ENCODE results near the gene ATG16L1. TPM values are rescaled to one million over a fixed set of nuclear protein-coding genes. Genes with fewer than 3 reads are reported as not detected.

Gene ATG16L1
- total RNA-seq, 4 donors from 2014 or later, result 24.7 to 40.3 (median 30.2) TPM

DNA sequence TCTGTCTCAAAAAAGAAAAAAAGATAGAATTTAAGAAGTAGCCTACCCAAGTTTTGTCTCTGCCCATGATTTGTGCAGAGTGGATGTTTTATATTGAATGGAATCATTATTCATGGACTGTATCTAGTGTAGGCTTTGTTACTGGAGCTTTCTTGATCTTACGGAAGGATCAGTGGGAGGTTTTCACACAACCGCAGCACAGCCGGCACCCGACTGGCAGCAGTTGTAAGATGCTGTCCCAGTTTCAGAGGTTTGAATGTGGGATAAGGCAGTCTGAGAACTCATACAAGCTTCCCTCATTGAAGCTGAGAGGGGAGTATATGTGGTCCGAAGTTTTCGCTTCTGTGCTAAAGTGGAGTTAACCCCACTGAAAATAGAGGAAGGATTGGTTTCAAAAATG, 36.4 kb downstream of the ATG16L1 start:
- Histone ChIP-seq H3K4me1 (peaks cover 0 to 18% (median 5%) of the 10 kb centered on the region in 4 donors), H3K4me3 (no peak overlapping the region), H3K27me3 (no peaks in the 10 kb centered on the region), H3K36me3 (peaks cover 61 to 99% (median 87%) of the 10 kb centered on the region in 4 donors), H3K9me3 (no peaks in the 10 kb centered on the region), H3K27ac (replicated peaks in 1 of 4) (no peak overlapping the region)
- intact Hi-C loops (cut with DNase I), result no loop called here
- TF ChIP-seq, protein P1, sequence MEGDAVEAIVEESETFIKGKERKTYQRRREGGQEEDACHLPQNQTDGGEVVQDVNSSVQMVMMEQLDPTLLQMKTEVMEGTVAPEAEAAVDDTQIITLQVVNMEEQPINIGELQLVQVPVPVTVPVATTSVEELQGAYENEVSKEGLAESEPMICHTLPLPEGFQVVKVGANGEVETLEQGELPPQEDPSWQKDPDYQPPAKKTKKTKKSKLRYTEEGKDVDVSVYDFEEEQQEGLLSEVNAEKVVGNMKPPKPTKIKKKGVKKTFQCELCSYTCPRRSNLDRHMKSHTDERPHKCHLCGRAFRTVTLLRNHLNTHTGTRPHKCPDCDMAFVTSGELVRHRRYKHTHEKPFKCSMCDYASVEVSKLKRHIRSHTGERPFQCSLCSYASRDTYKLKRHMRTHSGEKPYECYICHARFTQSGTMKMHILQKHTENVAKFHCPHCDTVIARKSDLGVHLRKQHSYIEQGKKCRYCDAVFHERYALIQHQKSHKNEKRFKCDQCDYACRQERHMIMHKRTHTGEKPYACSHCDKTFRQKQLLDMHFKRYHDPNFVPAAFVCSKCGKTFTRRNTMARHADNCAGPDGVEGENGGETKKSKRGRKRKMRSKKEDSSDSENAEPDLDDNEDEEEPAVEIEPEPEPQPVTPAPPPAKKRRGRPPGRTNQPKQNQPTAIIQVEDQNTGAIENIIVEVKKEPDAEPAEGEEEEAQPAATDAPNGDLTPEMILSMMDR (IDR thresholded peaks at IDR 0.05), result no peak
- TF ChIP-seq EP300 (IDR thresholded peaks at IDR 0.05) (no peak), POLR2A (IDR thresholded peaks at IDR 0.05; ENCODE audit: low read depth) (no peak), POLR2AphosphoS5 (IDR thresholded peaks at IDR 0.05) (no peak)
- no peak for DNase-seq (ENCODE audit: extremely low spot score)
- WGBS, result 99% methylated on average over 6 of the region's 6 CpGs

DNA sequence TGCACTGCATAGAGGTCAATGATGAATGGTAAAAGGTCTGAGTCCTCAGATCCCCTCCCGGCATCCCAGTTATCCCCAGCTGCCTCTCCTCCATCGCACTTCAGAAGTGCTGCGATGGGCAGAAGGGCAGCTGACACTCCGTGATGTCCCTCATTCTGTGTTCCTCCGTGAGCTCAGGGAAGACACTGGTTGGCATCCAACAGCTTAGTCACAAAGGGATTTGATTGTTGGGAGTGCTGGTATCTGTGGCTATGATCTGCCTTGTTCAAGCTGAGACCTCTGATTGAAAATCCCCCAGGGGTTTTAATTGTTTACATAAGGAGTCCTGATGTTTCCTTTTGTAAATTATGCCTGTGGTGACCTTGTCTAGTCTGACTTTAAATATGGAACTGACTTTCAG, 37.2 kb downstream of the ATG16L1 start:
- TF ChIP-seq POLR2AphosphoS5 (IDR thresholded peaks at IDR 0.05) (no peak), POLR2A (IDR thresholded peaks at IDR 0.05; ENCODE audit: low read depth) (no peak), EP300 (IDR thresholded peaks at IDR 0.05) (no peak)
- TF ChIP-seq, protein P1 (IDR thresholded peaks at IDR 0.05), result no peak
- no peak for DNase-seq (ENCODE audit: extremely low spot score)

DNA sequence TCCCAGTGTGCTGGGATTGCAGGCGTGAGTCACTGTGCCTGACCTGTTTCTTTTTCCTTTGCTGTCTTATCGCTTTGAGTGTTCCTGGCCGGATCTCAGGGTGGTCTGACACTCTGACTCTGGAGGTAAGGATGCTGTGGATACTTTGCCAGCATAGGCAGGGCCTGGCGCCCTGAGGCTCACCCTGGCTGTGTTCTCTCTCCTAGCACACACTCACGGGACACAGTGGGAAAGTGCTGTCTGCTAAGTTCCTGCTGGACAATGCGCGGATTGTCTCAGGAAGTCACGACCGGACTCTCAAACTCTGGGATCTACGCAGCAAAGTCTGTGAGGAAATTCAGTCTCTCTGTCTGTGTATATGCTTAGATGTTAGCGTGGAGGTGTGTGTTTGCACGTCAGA, 38.2 kb downstream of the ATG16L1 start:
- Histone ChIP-seq H3K9me3 (no peaks in the 10 kb centered on the region), H3K36me3 (peaks cover 71 to 99% (median 90%) of the 10 kb centered on the region in 4 donors), H3K4me3 (no peak overlapping the region), H3K4me1 (peaks cover 0 to 18% (median 5%) of the 10 kb centered on the region in 4 donors), H3K27me3 (no peaks in the 10 kb centered on the region), H3K27ac (replicated peaks in 1 of 4) (no peak overlapping the region)
- intact Hi-C loops (cut with DNase I), result no loop called here
- TF ChIP-seq, protein P1 (IDR thresholded peaks at IDR 0.05), result no peak
- TF ChIP-seq POLR2AphosphoS5 (IDR thresholded peaks at IDR 0.05), result no peak
- no peak for TF ChIP-seq EP300 (IDR thresholded peaks at IDR 0.05)
- no peak for TF ChIP-seq POLR2A (IDR thresholded peaks at IDR 0.05; ENCODE audit: low read depth)
- DNase-seq (ENCODE audit: extremely low spot score), result no peak
- 80% methylated on average over 12 of the region's 12 CpGs for WGBS

More for the DNA sequence above, 37.2 kb downstream of the ATG16L1 start:
- Histone ChIP-seq H3K27me3 (no peaks in the 10 kb centered on the region), H3K9me3 (no peaks in the 10 kb centered on the region), H3K4me3 (no peak overlapping the region), H3K36me3 (peaks cover 61 to 99% (median 89%) of the 10 kb centered on the region in 4 donors), H3K27ac (replicated peaks in 1 of 4) (no peak overlapping the region), H3K4me1 (peaks cover 0 to 18% (median 5%) of the 10 kb centered on the region in 4 donors)
- 82% methylated on average over 5 of the region's 5 CpGs for WGBS
- intact Hi-C loops (cut with DNase I), result no loop called here

DNA sequence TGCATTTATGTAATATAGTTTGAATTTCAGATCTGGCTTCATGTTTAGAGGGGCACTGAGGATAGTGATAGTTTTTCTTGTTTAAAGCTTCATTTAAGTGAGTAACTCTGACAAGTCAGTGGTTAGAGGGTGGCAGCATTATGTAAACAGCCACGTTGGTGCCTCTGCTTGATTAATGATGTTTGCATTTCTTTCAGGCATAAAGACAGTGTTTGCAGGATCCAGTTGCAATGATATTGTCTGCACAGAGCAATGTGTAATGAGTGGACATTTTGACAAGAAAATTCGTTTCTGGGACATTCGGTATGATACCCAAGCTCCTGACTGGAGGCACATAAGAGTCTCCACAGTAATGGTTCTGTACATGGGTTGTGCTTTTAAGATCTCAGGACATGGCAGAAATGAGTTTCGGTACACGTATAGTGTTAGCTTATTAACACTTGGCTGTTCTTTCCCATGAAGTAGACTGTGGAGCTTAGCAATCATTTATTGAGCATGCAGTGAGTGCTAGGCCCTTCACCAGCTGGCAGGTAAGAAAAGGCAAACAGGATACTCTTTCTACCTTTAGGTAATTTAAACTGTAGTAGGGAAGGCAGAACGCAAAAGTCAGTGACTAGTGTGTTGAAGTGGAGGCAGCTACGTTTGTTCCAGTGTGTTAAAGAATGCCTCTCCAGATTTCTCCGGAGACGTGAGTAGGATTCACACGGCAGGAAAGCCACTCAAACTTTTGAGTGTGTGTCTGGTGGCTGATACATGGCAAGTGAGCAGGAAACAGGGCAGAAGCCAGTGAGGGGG, 38.8 kb downstream of the ATG16L1 start:
- WGBS, result 73% methylated on average over 10 of the region's 10 CpGs
- TF ChIP-seq, protein P1 (IDR thresholded peaks at IDR 0.05), result no peak
- TF ChIP-seq POLR2AphosphoS5 (IDR thresholded peaks at IDR 0.05) (no peak), POLR2A (IDR thresholded peaks at IDR 0.05; ENCODE audit: low read depth) (no peak)
- Histone ChIP-seq H3K36me3 (peaks cover 74 to 99% (median 90%) of the 10 kb centered on the region in 4 donors), H3K4me1 (peaks cover 0 to 18% (median 5%) of the 10 kb centered on the region in 4 donors), H3K4me3 (no peak overlapping the region), H3K27ac (replicated peaks in 1 of 4) (no peak overlapping the region), H3K27me3 (no peaks in the 10 kb centered on the region), H3K9me3 (no peaks in the 10 kb centered on the region)
- intact Hi-C loops (cut with DNase I), result no loop called here
- no peak for DNase-seq (ENCODE audit: extremely low spot score)

Measured in esophagus muscularis mucosa (tissue), 4 donors.